ENCODE data around the gene PLCB1. TPM values are rescaled to one million over a fixed set of nuclear protein-coding genes. Genes with fewer than 3 reads are reported as not detected.
"Not testable (repeated sequence)": the region's sequence is repeated elsewhere in the genome, so short reads cannot be mapped to it uniquely, and the experiment has no call there.

The PLCB1 gene
- total RNA-seq, 4 donors from 2014 or later, result 7.2 to 28.1 (median 9.6) TPM

- no peak for DNase-seq
- Histone ChIP-seq H3K4me1 (no peaks in the 10 kb centered on the region), H3K36me3 (no peaks in the 10 kb centered on the region), H3K27me3 (no peaks in the 10 kb centered on the region), H3K27ac (no peak overlapping the region), H3K9me3 (no peaks in the 10 kb centered on the region), H3K4me3 (no peak overlapping the region)
- TF ChIP-seq, protein P1, sequence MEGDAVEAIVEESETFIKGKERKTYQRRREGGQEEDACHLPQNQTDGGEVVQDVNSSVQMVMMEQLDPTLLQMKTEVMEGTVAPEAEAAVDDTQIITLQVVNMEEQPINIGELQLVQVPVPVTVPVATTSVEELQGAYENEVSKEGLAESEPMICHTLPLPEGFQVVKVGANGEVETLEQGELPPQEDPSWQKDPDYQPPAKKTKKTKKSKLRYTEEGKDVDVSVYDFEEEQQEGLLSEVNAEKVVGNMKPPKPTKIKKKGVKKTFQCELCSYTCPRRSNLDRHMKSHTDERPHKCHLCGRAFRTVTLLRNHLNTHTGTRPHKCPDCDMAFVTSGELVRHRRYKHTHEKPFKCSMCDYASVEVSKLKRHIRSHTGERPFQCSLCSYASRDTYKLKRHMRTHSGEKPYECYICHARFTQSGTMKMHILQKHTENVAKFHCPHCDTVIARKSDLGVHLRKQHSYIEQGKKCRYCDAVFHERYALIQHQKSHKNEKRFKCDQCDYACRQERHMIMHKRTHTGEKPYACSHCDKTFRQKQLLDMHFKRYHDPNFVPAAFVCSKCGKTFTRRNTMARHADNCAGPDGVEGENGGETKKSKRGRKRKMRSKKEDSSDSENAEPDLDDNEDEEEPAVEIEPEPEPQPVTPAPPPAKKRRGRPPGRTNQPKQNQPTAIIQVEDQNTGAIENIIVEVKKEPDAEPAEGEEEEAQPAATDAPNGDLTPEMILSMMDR (IDR thresholded peaks at IDR 0.05), result no peak
- TF ChIP-seq POLR2A (IDR thresholded peaks at IDR 0.05), result no peak
These were observed 36.2 kb upstream of the PLCB1 start for GRCh38 chr20:8095648-8096572.

GRCh38 chr20:8097307-8097706, 34.8 kb upstream of the PLCB1 start:
- TF ChIP-seq, protein P1 (IDR thresholded peaks at IDR 0.05), result no peak
- TF ChIP-seq POLR2A (IDR thresholded peaks at IDR 0.05), result no peak
- DNase-seq, result no peak
- Histone ChIP-seq H3K27me3 (no peaks in the 10 kb centered on the region), H3K4me3 (no peak overlapping the region), H3K9me3 (no peaks in the 10 kb centered on the region), H3K27ac (no peak overlapping the region), H3K4me1 (no peaks in the 10 kb centered on the region), H3K36me3 (no peaks in the 10 kb centered on the region)

- H3K4me1 ChIP-seq, result no peaks in the 10 kb centered on the region
- no peak for DNase-seq
These were observed 27.8 kb upstream of the PLCB1 start for GRCh38 chr20:8104252-8104651.

GRCh38 chr20:8114612-8115011, 17.5 kb upstream of the PLCB1 start:
- not testable (repeated sequence) for DNase-seq, H3K4me1 ChIP-seq, H3K4me3 ChIP-seq, H3K27me3 ChIP-seq, H3K9me3 ChIP-seq, H3K36me3 ChIP-seq, H3K27ac ChIP-seq

More at GRCh38 chr20:8104252-8104651, 27.8 kb upstream of the PLCB1 start:
- Histone ChIP-seq H3K27me3 (no peaks in the 10 kb centered on the region), H3K27ac (no peak overlapping the region), H3K9me3 (peaks cover 0 to 5% (median 0%) of the 10 kb centered on the region in 4 donors), H3K4me3 (no peak overlapping the region), H3K36me3 (no peaks in the 10 kb centered on the region)
- TF ChIP-seq POLR2A (IDR thresholded peaks at IDR 0.05), result no peak
- TF ChIP-seq, protein P1 (IDR thresholded peaks at IDR 0.05), result no peak

GRCh38 chr20:8115436-8115835, 16.6 kb upstream of the PLCB1 start:
- TF ChIP-seq, protein P1 (IDR thresholded peaks at IDR 0.05), result no peak
- TF ChIP-seq POLR2A (IDR thresholded peaks at IDR 0.05), result no peak
- H3K4me1 ChIP-seq, result no peaks in the 10 kb centered on the region
- H3K9me3 ChIP-seq, result no peaks in the 10 kb centered on the region
- no peaks in the 10 kb centered on the region for H3K27me3 ChIP-seq
- DNase-seq, result no peak
- no peaks in the 10 kb centered on the region for H3K36me3 ChIP-seq
- no peak overlapping the region for H3K27ac ChIP-seq
- no peak overlapping the region for H3K4me3 ChIP-seq

DNA sequence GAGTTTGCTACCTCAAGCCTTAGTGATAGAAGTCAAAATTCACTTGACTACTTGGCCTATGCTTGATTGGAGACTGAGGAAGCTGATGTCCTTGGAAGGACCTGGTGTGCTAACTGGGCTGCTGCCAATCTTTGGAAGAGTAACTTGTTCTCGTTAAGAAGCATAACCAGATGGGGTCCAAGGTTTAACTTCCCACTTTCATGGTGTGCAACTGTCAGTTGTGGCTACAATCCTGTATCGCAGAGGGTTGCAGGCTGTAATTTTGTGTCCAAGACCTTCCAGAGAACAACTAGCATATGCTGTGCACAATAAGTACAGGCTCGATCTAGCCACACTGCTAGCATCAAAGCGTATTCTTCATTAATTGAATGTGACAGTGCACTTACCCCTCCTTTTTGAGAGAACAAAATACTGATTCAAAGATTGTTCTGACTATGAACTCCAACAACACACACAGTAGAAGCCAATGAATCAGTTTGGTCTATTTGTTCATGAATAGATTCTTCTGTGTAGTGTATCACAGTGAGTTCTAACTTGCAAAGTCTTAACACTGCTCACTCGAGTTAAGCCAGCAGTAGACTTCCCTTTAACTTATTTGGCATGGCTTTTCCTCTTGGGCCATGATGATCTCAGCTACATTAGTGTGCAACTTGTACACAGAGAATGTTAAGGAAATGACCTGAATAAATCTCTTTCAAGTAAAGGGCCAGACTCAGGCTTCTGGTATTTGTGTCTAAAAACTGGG, 15.8 kb upstream of the PLCB1 start:
- no peaks in the 10 kb centered on the region for H3K4me1 ChIP-seq
- no peaks in the 10 kb centered on the region for H3K9me3 ChIP-seq
- H3K36me3 ChIP-seq, result no peaks in the 10 kb centered on the region
- no peaks in the 10 kb centered on the region for H3K27me3 ChIP-seq
- DNase-seq, result no peak
- TF ChIP-seq, protein P1 (IDR thresholded peaks at IDR 0.05), result no peak
- no peak for TF ChIP-seq POLR2A (IDR thresholded peaks at IDR 0.05)
- H3K4me3 ChIP-seq, result no peak overlapping the region
- H3K27ac ChIP-seq, result no peak overlapping the region

Data from Peyer's patch (tissue), 4 donors.